Measurements from ENCODE around the gene CDH24. TPM values are rescaled to one million over a fixed set of nuclear protein-coding genes. Genes with fewer than 3 reads are reported as not detected.

Gene CDH24
- total and polyA plus RNA-seq, 9 of the 15 experiments (the other 6 are each of a cell fraction or from before 2014, with no cell fraction given): 0.04 to 16.2 (median 4.9) TPM

- no peak for TF ChIP-seq GABPA (tag; conservative IDR thresholded peaks at IDR 0.05; ENCODE audit: low read depth)
- TF ChIP-seq RBFOX2 (IDR thresholded peaks at IDR 0.05; ENCODE audit: low read depth, low read length): no peak
- no peak; the same call in 1 of the 2 replicates for TF ChIP-seq KLF6 (CRISPR knock-in tag; IDR thresholded peaks at IDR 0.05; ENCODE audit: borderline replicate concordance)
- no peak for TF ChIP-seq GTF2A2 (tag; IDR thresholded peaks at IDR 0.05)
- 0 out of 4 replicates have a peak, but pooled peaks of 1 of the 2 experiments have one; percentile 68 for TF ChIP-seq ZNF639 (CRISPR knock-in tag; conservative IDR thresholded peaks at IDR 0.05 in 1 of 2, IDR thresholded peaks at IDR 0.05 in 1 of 2)
- no peak for TF ChIP-seq MED1 (CRISPR knock-in tag; IDR thresholded peaks at IDR 0.05; ENCODE audit: borderline replicate concordance)
- no peak for TF ChIP-seq ZNF586 (CRISPR knock-in tag; conservative IDR thresholded peaks at IDR 0.05)
- peak; percentile 84 for TF ChIP-seq MAFK (IDR thresholded peaks at IDR 0.05; ENCODE audit: low read length)
- TF ChIP-seq PRMT5 (CRISPR knock-in tag; IDR thresholded peaks at IDR 0.05): no peak
- TF ChIP-seq MTA3 (IDR thresholded peaks at IDR 0.05; ENCODE audit: borderline replicate concordance): peak; percentile 55; the same call in 1 of the 2 replicates
- TF ChIP-seq SPI1 (IDR thresholded peaks at IDR 0.05; ENCODE audit: borderline replicate concordance, low read depth, low read length): no peak
- no peak for TF ChIP-seq ILF3 (IDR thresholded peaks at IDR 0.05; ENCODE audit: borderline replicate concordance)
- peak; percentile 54; the same call in 1 of the 2 replicates for TF ChIP-seq ZNF644 (tag; IDR thresholded peaks at IDR 0.05; ENCODE audit: low read depth)
- TF ChIP-seq ZNF175 (CRISPR knock-in tag; IDR thresholded peaks at IDR 0.05; ENCODE audit: low read depth): peak; percentile 88
- no peak for TF ChIP-seq TCF15 (CRISPR knock-in tag; IDR thresholded peaks at IDR 0.05)
- peak in 1 of 2 experiments; percentile 47; a peak in 2 of 4 replicates for TF ChIP-seq FOXK2 (conservative IDR thresholded peaks at IDR 0.05 in 1 of 2, IDR thresholded peaks at IDR 0.05 in 1 of 2; ENCODE audit: low read depth in 2 of 2)
- TF ChIP-seq BHLHE40 (IDR thresholded peaks at IDR 0.05; ENCODE audit: low read length): peak; percentile 74
- TF ChIP-seq PHB (CRISPR knock-in tag; IDR thresholded peaks at IDR 0.05): no peak
- no peak for TF ChIP-seq ZNF696 (CRISPR knock-in tag; conservative IDR thresholded peaks at IDR 0.05)
- no peak for TF ChIP-seq ATF4 (CRISPR knock-in tag; IDR thresholded peaks at IDR 0.05)
- TF ChIP-seq PKNOX1 (IDR thresholded peaks at IDR 0.05): no peak
- TF ChIP-seq EGR1 (conservative IDR thresholded peaks at IDR 0.05): no peak; the same call in 1 of the 2 replicates
- TF ChIP-seq NR2C1 (IDR thresholded peaks at IDR 0.05): peak; percentile 75
- TF ChIP-seq NR2C1 (tag; IDR thresholded peaks at IDR 0.05): peak; percentile 82; the same call in 1 of the 2 replicates
These were observed 21.4 kb upstream of the CDH24 start (continued) for GRCh38 chr14:23078692-23079116.
